Right cardiac atrium (tissue), 5 donors: Measurements from ENCODE around the gene STOML3. TPM values are rescaled to one million over a fixed set of nuclear protein-coding genes. Genes with fewer than 3 reads are reported as not detected.

ENCODE experiments used
- ATAC-seq, 2 donors: fragments of 200-7000 bp; cut with Tn5 transposase; one replicate each; pipeline versions ENCODE4 v1.8.0 to v1.9.1; 2020; ENCODE audit warnings: moderate library complexity in 2 of 2, mild to moderate bottlenecking in 1 of 2
- DNase-seq, 3 donors: peaks; one replicate each; pipeline ENCODE4 v3.0.0-alpha.2; 2020
- H3K27ac ChIP-seq: one replicate; pipeline ENCODE4 v1.5.1; 2013; ENCODE audit warnings: mild to moderate bottlenecking, low read length, control low read depth, moderate library complexity
- H3K27me3 ChIP-seq: one replicate; pipeline ENCODE4 v1.6.1; 2013; ENCODE audit not compliant: control insufficient read depth, insufficient read depth
- H3K4me1 ChIP-seq: one replicate; pipeline ENCODE4 v1.6.1; 2013; ENCODE audit warnings: low read length; ENCODE audit not compliant: control insufficient read depth, insufficient read depth
- H3K4me3 ChIP-seq: one replicate; pipeline ENCODE4 v1.5.1; 2013; ENCODE audit warnings: low read length, control low read depth
- H3K9me3 ChIP-seq: one replicate; pipeline ENCODE4 v1.6.1; 2013; ENCODE audit warnings: low read length; ENCODE audit not compliant: control insufficient read depth
- WGBS: extraction: QIAGEN DNeasy Blood & Tissue Kit; methylation state at CpG from one replicate; pipeline ENCODE4 v1.1.7; 2013; 5-methylcytosine and 5-hydroxymethylcytosine counted together
- intact Hi-C, 4 donors: fragments of 100-400 bp; cut with DNase I; formaldehyde crosslinking; loops; one replicate each; pipeline versions ENCODE4 v1.11.0 to v1.14.0; 2022 to 2023
- polyA plus RNA-seq: library from polyadenylated mRNA; stranded (reverse); fragments of 200-250 nt; gene quantifications from one replicate; pipeline ENCODE4 v1.2.3, GENCODE V29; 2013
- total RNA-seq, 4 donors: library from RNA; stranded (reverse); fragmentation: NEBNext Ultra II Directional; extraction: Animal tissue kit (Norgen Biotek cat#: 25700); gene quantifications; one replicate each; pipeline ENCODE4 v1.2.1, GENCODE V29; 2021
- donor health status: healthy with polysubstance abuse.
- donor health status: DM: no; HTN: yes; CAD: no.
- donor health status: DM: no; HTN: no; CAD: no.
- donor health status: DM: no; HTN: yes; CAD: no; lungs with severe emphysema.
- donor health status: DM: yes; HTN: yes; CAD: no.

STOML3 gene
- total and polyA plus RNA-seq, 5 donors = not detected

DNA sequence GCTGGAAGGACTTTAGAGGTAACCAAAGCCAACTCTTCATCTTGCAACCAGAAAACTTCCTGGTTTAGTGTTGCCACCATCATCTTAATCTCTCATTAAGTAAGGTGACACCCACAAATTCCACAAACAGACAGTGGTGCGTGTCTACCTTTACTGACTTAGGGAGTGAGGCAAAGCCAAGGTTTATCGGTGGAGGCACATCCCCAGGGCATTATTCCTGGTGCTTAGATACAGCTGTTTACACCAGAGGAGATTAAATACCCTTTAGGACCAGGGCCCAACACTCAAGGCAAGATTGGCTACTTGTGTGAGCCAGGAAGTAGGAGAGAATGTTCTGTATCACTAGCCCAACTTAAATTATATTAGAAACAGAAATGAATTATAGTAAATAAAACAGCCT is 9.5 kb downstream of the STOML3 start:
- H3K4me1 ChIP-seq = no peaks in the 10 kb centered on the region
- no peak overlapping the region for H3K27ac ChIP-seq
- DNase-seq (no peak), ATAC-seq (no peak)
- no peaks in the 10 kb centered on the region for H3K27me3 ChIP-seq
- 70% methylated on average over 2 of the region's 2 CpGs for WGBS
- intact Hi-C loops = no loop called here
- H3K4me3 ChIP-seq = no peak overlapping the region
- no peaks in the 10 kb centered on the region for H3K9me3 ChIP-seq

DNA sequence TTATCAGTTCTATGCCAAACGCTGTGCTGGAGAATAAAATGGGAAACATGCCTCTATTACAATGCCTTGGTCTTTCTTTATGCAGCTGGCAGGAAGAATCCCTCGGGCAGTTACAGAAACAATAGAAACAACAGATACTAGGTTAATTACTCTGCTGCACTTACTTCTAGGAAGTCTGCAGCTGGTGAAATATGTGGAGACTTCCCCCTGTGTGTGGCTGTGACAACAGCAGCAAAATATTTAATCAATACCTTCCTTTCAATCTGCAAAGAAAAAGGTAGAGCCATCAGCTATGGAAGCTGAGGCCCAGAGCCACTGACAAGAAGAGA is 9.9 kb downstream of the STOML3 start:
- H3K4me1 ChIP-seq = no peaks in the 10 kb centered on the region
- intact Hi-C loops = no loop called here
- DNase-seq (no peak), ATAC-seq (no peak)
- H3K27me3 ChIP-seq = no peaks in the 10 kb centered on the region
- no peaks in the 10 kb centered on the region for H3K9me3 ChIP-seq
- WGBS = 34% methylated on average over 2 of the region's 2 CpGs
- no peak overlapping the region for H3K4me3 ChIP-seq
- H3K27ac ChIP-seq = no peak overlapping the region

DNA sequence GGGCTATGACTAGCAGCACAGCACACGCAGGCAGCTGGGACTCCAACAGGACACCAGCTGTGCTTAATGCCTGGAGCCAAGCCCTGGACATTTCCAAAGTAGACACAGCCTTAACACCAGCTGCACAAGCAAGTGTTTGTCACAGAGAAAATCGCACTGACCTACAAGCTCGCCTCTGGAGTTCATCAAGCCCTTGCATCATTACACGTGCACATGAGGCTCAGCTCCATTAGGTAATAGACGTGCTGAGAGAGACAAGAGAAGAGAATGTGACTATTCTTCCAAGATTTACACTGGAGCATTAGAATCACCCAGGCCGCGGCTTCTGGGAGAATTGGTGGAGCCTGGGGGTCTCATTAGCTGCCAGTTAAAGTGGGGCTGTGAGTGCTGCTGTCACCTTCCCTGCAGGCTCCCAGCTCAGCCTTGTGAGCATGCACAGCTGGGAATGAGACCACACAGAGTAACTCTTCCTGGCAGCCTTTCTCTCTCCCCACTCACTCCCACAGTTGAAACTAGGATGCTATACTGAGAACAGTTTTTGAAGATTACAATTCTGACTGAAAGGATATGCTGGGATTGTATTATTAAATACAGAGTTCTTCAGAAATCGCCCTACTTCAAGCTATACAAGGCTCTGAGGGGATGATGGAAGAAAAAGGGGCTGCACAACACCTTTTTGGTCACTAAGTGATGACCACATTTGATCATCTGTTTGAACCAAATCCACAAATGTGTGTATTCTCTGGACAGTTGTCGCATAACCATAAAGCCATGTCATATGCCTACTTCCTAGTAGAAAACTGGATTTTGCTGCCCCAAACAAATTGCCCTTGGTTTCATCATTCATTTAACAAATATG is 10.5 kb downstream of the STOML3 start:
- 43% methylated on average over 9 of the region's 9 CpGs for WGBS
- ATAC-seq = peak; percentile 77 to 89
- no peak overlapping the region for H3K4me3 ChIP-seq
- H3K27ac ChIP-seq = no peak overlapping the region
- no peaks in the 10 kb centered on the region for H3K27me3 ChIP-seq
- intact Hi-C loops = no loop called here
- H3K4me1 ChIP-seq = no peaks in the 10 kb centered on the region
- peak; percentile 52 to 74 (median 66) for DNase-seq
- H3K9me3 ChIP-seq = no peaks in the 10 kb centered on the region

DNA sequence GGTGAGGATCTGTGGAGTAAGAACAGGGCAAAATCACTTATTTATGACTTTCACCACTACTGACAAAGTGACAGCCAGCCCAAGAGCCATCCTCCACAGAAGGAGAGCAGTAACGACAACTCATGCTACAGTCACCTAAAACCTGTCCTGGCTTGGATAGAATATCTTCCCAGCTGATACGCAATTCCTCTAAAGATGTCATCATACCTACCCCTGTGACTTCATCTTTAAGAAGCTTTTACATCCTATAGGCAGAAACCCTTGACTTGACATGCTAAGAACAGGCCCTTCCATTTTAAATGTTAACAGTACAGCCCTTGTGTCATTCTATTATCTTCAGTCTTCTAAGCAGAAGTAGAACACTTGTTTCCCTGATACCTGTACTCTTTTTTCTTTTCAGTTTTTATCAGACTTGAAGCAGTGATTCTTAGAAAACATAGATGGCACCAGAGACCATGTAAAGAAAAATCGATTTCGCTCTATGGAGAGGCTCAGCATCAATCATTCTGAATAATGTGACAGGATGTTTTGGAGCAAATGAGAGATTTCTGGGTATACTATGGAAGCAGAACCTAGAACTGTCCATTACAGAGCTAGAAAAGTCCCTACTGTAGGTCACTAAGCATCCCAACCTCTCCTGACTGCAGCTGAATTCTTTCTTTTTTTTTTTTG is 20.1 kb downstream of the STOML3 start:
- DNase-seq (no peak), ATAC-seq (no peak)
- H3K9me3 ChIP-seq = no peaks in the 10 kb centered on the region
- WGBS = 86% methylated on average over 4 of the region's 4 CpGs
- H3K4me3 ChIP-seq = no peak overlapping the region
- intact Hi-C loops = no loop called here
- no peak overlapping the region for H3K27ac ChIP-seq
- no peaks in the 10 kb centered on the region for H3K27me3 ChIP-seq
- H3K4me1 ChIP-seq = no peaks in the 10 kb centered on the region

GRCh38 chr13:38969187-38969586 is 21.4 kb downstream of the STOML3 start:
- DNase-seq (no peak), ATAC-seq (no peak)
- WGBS = 55% methylated on average over 2 of the region's 2 CpGs
- H3K4me1 ChIP-seq = no peaks in the 10 kb centered on the region
- H3K27ac ChIP-seq = no peak overlapping the region
- no peak overlapping the region for H3K4me3 ChIP-seq
- H3K9me3 ChIP-seq = no peaks in the 10 kb centered on the region
- intact Hi-C loops = no loop called here
- no peaks in the 10 kb centered on the region for H3K27me3 ChIP-seq

DNA sequence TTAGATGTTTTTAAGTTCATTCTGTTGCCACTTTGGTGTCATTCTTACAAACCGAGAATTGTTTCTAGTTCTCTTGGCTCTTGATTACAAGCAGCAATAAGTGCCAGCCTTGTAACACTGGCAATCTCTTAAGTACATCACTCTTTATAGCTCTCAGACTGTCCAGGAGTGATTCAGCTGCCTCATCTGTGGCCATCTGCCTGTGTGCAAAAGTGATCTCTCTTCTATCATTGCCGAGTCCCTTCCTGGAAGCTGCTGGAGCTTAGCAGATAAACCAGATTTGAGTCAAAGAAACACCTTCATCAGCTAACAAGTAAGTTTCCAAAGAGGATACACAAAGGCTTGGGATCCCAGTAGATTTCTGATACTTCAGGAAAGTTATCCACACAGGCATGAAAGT is 23.2 kb downstream of the STOML3 start:
- WGBS = 39% methylated on average over 2 of the region's 2 CpGs
- Histone ChIP-seq H3K27ac (no peak overlapping the region), H3K4me3 (no peak overlapping the region), H3K27me3 (no peaks in the 10 kb centered on the region), H3K9me3 (no peaks in the 10 kb centered on the region), H3K4me1 (no peaks in the 10 kb centered on the region)
- ATAC-seq = no peak
- DNase-seq = no peak
- intact Hi-C loops = no loop called here

GRCh38 chr13:38965281-38965680 is 25.4 kb downstream of the STOML3 start:
- H3K9me3 ChIP-seq = no peaks in the 10 kb centered on the region
- no peak overlapping the region for H3K4me3 ChIP-seq
- intact Hi-C loops = no loop called here
- H3K27me3 ChIP-seq = no peaks in the 10 kb centered on the region
- WGBS = 43% methylated on average over 4 of the region's 4 CpGs
- no peak for DNase-seq
- H3K27ac ChIP-seq = no peak overlapping the region
- no peak for ATAC-seq
- H3K4me1 ChIP-seq = no peaks in the 10 kb centered on the region

GRCh38 chr13:38960175-38960574 is 30.5 kb downstream of the STOML3 start:
- ATAC-seq (no peak), DNase-seq (no peak)
- Histone ChIP-seq H3K4me3 (no peak overlapping the region), H3K9me3 (no peaks in the 10 kb centered on the region), H3K27me3 (no peaks in the 10 kb centered on the region), H3K4me1 (no peaks in the 10 kb centered on the region), H3K27ac (no peak overlapping the region)
- intact Hi-C loops = no loop called here

GRCh38 chr13:38957794-38958592 is 32.6 kb downstream of the STOML3 start:
- no peak overlapping the region for H3K4me3 ChIP-seq
- intact Hi-C loops = no loop called here
- H3K9me3 ChIP-seq = no peaks in the 10 kb centered on the region
- H3K27ac ChIP-seq = no peak overlapping the region
- H3K27me3 ChIP-seq = no peaks in the 10 kb centered on the region
- DNase-seq (no peak), ATAC-seq (no peak)
- no peaks in the 10 kb centered on the region for H3K4me1 ChIP-seq
- 85% methylated on average over 11 of the region's 11 CpGs for WGBS

DNA sequence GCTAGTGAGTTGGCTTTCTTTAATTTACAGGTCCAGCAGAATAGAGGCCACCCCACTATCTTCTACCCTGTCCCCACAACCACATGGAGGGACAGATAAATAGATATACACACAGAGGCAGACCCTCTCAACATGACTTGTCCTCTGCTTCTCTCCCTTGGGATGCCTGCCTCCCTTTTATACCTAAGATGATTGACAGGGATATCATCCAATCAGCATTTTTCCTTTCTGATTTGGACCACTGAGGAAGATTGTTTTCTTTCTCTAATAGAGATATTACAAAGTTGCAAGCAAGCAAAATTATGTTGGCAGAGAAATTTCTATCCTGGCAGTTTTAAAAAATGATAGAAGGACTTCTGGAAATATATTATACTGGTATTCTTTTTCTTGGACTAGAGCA is 35.8 kb downstream of the STOML3 start:
- no peak for DNase-seq
- Histone ChIP-seq H3K27ac (no peak overlapping the region), H3K9me3 (no peaks in the 10 kb centered on the region), H3K27me3 (no peaks in the 10 kb centered on the region), H3K4me1 (no peaks in the 10 kb centered on the region), H3K4me3 (no peak overlapping the region)
- no peak for ATAC-seq
- intact Hi-C loops = no loop called here

DNA sequence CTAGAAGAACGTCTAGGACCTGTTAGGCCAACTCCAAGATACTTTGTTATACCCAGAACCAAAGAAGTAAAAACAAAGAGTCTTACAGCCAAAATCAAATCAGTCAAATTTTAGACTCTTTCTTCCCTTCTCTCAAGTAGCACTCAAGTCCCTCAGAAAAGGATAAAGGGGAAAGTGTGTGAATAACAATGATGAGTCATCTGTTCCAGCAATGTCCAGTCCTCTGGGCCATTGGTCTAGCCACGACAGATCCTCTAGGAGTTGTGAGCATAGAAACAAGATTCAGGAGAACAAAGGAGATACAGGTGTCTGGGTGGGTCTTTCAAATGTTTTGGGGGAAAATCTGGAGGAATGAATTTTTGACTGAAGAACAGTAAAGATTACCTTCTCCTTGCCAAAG is 36.3 kb downstream of the STOML3 start:
- Histone ChIP-seq H3K27ac (no peak overlapping the region), H3K9me3 (no peaks in the 10 kb centered on the region), H3K27me3 (no peaks in the 10 kb centered on the region), H3K4me3 (no peak overlapping the region), H3K4me1 (no peaks in the 10 kb centered on the region)
- intact Hi-C loops = no loop called here
- no peak for ATAC-seq
- WGBS = 56% methylated on average over 2 of the region's 2 CpGs
- DNase-seq = no peak
